ENCODE results near the gene SAFB2.

- TF ChIP-seq, protein P1, sequence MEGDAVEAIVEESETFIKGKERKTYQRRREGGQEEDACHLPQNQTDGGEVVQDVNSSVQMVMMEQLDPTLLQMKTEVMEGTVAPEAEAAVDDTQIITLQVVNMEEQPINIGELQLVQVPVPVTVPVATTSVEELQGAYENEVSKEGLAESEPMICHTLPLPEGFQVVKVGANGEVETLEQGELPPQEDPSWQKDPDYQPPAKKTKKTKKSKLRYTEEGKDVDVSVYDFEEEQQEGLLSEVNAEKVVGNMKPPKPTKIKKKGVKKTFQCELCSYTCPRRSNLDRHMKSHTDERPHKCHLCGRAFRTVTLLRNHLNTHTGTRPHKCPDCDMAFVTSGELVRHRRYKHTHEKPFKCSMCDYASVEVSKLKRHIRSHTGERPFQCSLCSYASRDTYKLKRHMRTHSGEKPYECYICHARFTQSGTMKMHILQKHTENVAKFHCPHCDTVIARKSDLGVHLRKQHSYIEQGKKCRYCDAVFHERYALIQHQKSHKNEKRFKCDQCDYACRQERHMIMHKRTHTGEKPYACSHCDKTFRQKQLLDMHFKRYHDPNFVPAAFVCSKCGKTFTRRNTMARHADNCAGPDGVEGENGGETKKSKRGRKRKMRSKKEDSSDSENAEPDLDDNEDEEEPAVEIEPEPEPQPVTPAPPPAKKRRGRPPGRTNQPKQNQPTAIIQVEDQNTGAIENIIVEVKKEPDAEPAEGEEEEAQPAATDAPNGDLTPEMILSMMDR (IDR thresholded peaks at IDR 0.05; ENCODE audit: low read depth, low read length, poor library complexity, severe bottlenecking), result no peak
- TF ChIP-seq EZH2phosphoT487 (IDR thresholded peaks at IDR 0.05; ENCODE audit: borderline replicate concordance, low read length), result no peak
Measured at GRCh38 chr19:5562280-5562679, 60.3 kb downstream of the SAFB2 start.
